ENCODE data around the gene SLX1A.
"Not testable (repeated sequence)": the region's sequence is repeated elsewhere in the genome, so short reads cannot be mapped to it uniquely, and the experiment has no call there.

DNA sequence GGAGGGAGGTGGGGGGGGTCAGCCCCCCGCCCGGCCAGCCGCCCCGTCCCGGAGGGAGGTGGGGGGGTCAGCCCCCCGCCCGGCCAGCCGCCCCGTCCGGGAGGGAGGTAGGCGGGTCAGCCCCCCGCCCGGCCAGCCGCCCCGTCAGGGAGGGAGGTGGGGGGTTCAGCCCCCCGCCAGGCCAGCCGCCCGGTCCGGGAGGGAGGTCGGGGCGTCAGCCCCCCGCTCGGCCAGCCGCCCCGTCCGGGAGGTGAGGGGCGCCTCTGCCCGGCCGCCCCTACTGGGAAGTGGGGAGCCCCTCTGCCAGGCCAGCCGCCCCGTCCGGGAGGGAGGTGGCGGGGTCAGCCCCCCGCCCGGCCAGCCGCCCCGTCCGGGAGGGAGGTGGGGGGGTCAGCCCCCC, 24.3 kb upstream of the SLX1A start:
- not testable (repeated sequence) for TF ChIP-seq CTCF, POLR2AphosphoS5 (IDR thresholded peaks at IDR 0.05)

Data from upper lobe of left lung (tissue), 4 donors.